Measurements from ENCODE around the gene RETREG3. TPM values are rescaled to one million over a fixed set of nuclear protein-coding genes. Genes with fewer than 3 reads are reported as not detected.

Gene RETREG3
- total and polyA plus RNA-seq, 2 of the 13 experiments (the other 11 are each of a cell fraction or from before 2014, with no cell fraction given): 47.0 to 55.8 TPM

- Histone ChIP-seq H3K9me3 (ENCODE audit: low read length) (no peaks in the 10 kb centered on the region), H4K20me1 (ENCODE audit: insufficient read depth, low read length) (peaks cover 6% of the 10 kb centered on the region; the same call in 1 of the 2 replicates), H3K4me2 (ENCODE audit: low read depth, low read length) (no peak overlapping the region), H3K4me1 (ENCODE audit: insufficient read depth, low read length) (no peaks in the 10 kb centered on the region), H3K36me3 (replicated peaks in 1 of 2; ENCODE audit: control insufficient read depth in 1 of 2, insufficient read depth in 2 of 2, low read length in 2 of 2) (peaks cover 8 to 19% of the 10 kb centered on the region in 2 experiments; a peak in 3 of 5 replicates), H3K27me3 (ENCODE audit: control insufficient read depth in 1 of 2, insufficient read depth in 2 of 2, low read length in 2 of 2) (no peaks in the 10 kb centered on the region), H3K79me2 (ENCODE audit: insufficient read depth, low read length) (peaks cover 41% of the 10 kb centered on the region), H2AFZ (ENCODE audit: low read length) (no peak overlapping the region), H3K27ac (ENCODE audit: extremely low read length, insufficient read depth, low read length) (no peak overlapping the region), H3K9ac (ENCODE audit: insufficient read depth, low read depth, low read length) (no peak overlapping the region), H3K4me3 (replicated peaks in 1 of 3; ENCODE audit: insufficient read depth in 1 of 3, low read depth in 2 of 3, low read length in 3 of 3) (no peak overlapping the region)
- 94% methylated on average over 2 of the region's 2 CpGs for WGBS (ENCODE audit: low lambda C conversion rate)
- CTCF ChIA-PET (ENCODE audit: low intra/inter-chr PET ratio, low total read pairs): no interaction called here
- POLR2A ChIA-PET: interaction anchor here (1.3 to 2.1 kb wide), 2 partner anchors 11 to 21 kb away, joined by 3 to 9 read pairs; partner anchors contain the start of genes RETREG3 and TUBG1
- intact Hi-C loops (cut with micrococcal nuclease; ENCODE audit: unreplicated experiment): no loop called here
- FAIRE-seq: no peak
- no peak for DNase-seq (ENCODE audit: low spot score)
- in situ Hi-C loops (cut with HindIII; ENCODE audit: extremely low pct_ligation_motif_present, low pct_unique_long_range_greater_than_20kb): no loop called here
- BruUV-seq (replicated peaks): TSS peak; percentile 28
- ATAC-seq: no peak
- TF ChIP-seq ZNF331 (CRISPR knock-in tag; IDR thresholded peaks at IDR 0.05) (no peak), ZBTB38 (CRISPR knock-in tag; IDR thresholded peaks at IDR 0.05) (no peak), HNF4A (CRISPR knock-in tag; IDR thresholded peaks at IDR 0.05) (no peak), AHR (CRISPR knock-in tag; IDR thresholded peaks at IDR 0.05) (no peak), FOXA3 (CRISPR knock-in tag; IDR thresholded peaks at IDR 0.05) (no peak), AGO2 (optimal IDR thresholded peaks at IDR 0.05; ENCODE audit: low read depth, low read length) (no peak), GMEB1 (CRISPR knock-in tag; IDR thresholded peaks at IDR 0.05; ENCODE audit: borderline replicate concordance) (no peak), AFF4 (CRISPR knock-in tag; IDR thresholded peaks at IDR 0.05) (no peak), AGO1 (IDR thresholded peaks at IDR 0.05; ENCODE audit: low read depth, low read length, poor library complexity, severe bottlenecking) (no peak), ZNF709 (CRISPR knock-in tag; IDR thresholded peaks at IDR 0.05) (no peak), HCFC1 (IDR thresholded peaks at IDR 0.05; ENCODE audit: low read depth, low read length) (no peak), RFX3 (CRISPR knock-in tag; IDR thresholded peaks at IDR 0.05) (no peak), KDM6A (CRISPR knock-in tag; IDR thresholded peaks at IDR 0.05; ENCODE audit: low read depth) (no peak), ATF3 (CRISPR knock-in tag; IDR thresholded peaks at IDR 0.05) (no peak), ZNF280D (CRISPR knock-in tag; IDR thresholded peaks at IDR 0.05) (no peak), ZMYM3 (CRISPR knock-in tag; IDR thresholded peaks at IDR 0.05) (no peak), RAD21 (CRISPR knock-in tag; IDR thresholded peaks at IDR 0.05) (no peak), ZNF44 (CRISPR knock-in tag; IDR thresholded peaks at IDR 0.05) (no peak)
Observed at GRCh38 chr17:42598905-42599304, 10.3 kb downstream of the RETREG3 start.

Data from HepG2 (cell line).